HG02571 (cell line): ENCODE results near the gene NDUFAF4.
A peak's percentile ranks its signal among the peaks of the same experiment; 100 is the strongest.

Source experiments
- ATAC-seq: cut with Tn5 transposase; IDR thresholded peaks from one replicate; pipeline ENCODE4 v1.9.1; 2021; ENCODE audit warnings: mild to moderate bottlenecking, moderate library complexity; ENCODE audit not compliant: unreplicated experiment

The NDUFAF4 gene

GRCh38 chr6:96897396-96898240 lies at the start of gene NDUFAF4:
TSS of gene NDUFAF4 (minus strand) at chr6:96897891. CDS start at chr6:96897801, 90 bp downstream.
- peak; percentile 92 for ATAC-seq

DNA sequence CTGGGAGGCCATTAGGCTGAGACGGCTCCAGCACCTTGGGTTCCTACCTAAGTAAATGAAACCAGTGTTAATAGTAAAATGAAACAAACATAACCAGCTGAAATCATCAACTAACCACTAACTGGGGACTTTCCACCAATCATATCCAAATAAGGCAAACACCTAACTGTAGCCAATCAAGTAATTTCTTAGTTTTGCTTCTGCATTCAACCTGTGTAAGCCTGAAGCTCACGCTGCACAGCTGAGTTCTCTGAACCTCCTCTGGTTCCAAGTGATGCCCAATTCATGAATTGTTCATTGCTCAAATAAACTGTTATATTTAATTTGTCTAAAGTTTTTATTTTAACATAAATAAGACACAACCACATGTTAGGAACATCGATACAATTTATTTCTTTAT lies 49.4 kb upstream of the NDUFAF4 start:
- peak; percentile 79 for ATAC-seq

DNA sequence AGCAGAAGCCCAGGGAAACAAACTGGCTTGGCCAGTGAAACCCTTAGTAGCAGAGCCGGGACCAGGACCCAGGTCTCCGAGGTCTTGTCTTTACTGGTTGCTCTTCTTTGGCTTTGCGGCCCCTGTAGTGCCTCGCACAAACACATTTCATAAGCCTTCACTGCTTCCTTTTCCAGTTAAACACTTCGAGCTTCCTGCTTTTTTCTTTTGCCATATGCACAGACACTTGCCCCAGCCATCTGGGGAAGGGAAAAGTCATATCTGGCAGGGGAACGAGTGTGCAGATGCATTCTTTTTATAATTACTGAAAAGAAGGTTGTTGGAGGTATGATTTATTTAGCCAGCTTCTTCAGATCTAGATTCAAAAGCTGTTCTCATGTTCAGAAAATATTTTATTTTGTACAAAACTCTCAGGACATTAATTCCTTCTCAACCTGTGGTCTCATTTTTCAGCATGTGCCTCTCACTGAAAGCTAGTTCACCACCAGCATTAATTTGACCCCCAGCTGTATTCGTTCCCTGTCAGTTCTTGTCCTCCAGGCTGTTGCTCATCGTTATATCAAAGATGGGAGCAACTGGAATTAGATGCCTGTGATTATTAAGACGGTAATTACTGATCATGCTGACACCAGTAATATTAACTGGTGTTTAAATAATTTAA lies 46.0 kb upstream of the NDUFAF4 start:
- ATAC-seq = no peak

- no peak for ATAC-seq
Measured at GRCh38 chr6:96942676-96943075, 45.0 kb upstream of the NDUFAF4 start.

DNA sequence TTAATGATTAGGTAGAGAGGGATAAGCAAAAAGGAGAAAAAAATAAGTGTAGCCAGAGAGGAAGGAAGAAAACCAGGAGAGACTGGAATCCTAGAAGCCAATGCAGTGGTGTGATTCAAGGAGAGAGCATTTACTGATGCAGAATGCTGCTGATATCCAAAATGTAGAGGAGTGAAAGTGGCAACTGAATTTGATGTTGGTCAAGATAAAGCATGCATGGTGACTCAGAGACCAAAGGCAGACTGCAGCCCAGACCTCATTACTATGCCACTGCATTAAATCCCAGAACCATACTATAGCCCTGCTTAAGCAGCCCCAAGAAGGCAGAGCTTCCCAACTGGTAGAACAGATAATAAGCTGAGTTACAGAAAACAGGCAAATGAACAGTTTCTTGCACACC lies 42.6 kb upstream of the NDUFAF4 start:
- ATAC-seq = no peak

- ATAC-seq = no peak
Measured at GRCh38 chr6:96939007-96939805, 41.5 kb upstream of the NDUFAF4 start.

GRCh38 chr6:96934087-96934486 lies 36.4 kb upstream of the NDUFAF4 start:
- ATAC-seq = no peak

DNA sequence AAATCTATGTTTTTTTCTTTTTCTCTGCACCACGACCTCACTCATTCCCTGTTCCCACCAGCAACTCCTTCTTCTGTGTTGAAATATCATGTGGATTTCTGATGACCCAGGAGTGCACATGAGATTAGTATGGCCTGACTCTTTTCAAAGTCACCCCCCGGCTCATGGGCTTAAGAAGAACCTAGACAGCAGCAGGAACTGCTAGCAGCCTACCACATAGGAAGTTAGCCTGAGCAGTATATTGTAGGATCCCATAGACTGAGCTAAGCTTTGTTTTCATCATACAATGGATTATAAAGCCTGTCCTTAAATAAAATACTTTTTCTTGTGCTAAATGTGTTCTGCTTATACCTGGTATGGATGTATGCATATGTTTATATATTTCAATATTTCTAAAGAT lies 33.5 kb upstream of the NDUFAF4 start:
- ATAC-seq = no peak

- no peak for ATAC-seq
Measured at GRCh38 chr6:96929741-96930140, 32.0 kb upstream of the NDUFAF4 start.

GRCh38 chr6:96927660-96928059 lies 30.0 kb upstream of the NDUFAF4 start:
- no peak for ATAC-seq

GRCh38 chr6:96926425-96926824 lies 28.7 kb upstream of the NDUFAF4 start:
- no peak for ATAC-seq

- ATAC-seq = no peak
Measured at GRCh38 chr6:96925290-96925687, 27.6 kb upstream of the NDUFAF4 start.

GRCh38 chr6:96923871-96924493 lies 26.3 kb upstream of the NDUFAF4 start:
- peak; percentile 88 for ATAC-seq

- ATAC-seq = no peak
Measured at GRCh38 chr6:96923400-96923799, 25.7 kb upstream of the NDUFAF4 start.

GRCh38 chr6:96917098-96917497 lies 19.4 kb upstream of the NDUFAF4 start:
- ATAC-seq = no peak

- ATAC-seq = no peak
Measured at GRCh38 chr6:96913621-96914020, 15.9 kb upstream of the NDUFAF4 start.

DNA sequence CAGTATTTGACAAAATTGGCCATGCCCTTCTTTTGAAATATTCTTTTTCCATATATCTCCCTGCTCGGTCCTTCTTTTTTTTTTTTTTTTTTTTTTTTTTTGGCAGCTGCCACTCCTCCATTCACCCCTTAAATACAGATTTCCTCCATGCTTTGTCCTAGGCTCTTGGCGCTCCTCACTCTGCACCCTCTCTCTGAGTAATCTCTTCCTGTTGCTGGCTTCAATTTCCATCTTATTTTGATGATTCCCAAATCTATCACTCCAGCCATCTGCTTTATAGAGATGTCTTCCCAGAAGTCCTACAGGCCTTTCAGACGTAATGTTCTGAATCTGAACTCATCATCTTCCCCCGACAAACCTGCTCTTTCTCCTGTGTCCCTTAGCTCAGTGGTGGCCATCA lies 14.1 kb upstream of the NDUFAF4 start:
- ATAC-seq = no peak

- no peak for ATAC-seq
Measured at GRCh38 chr6:96911171-96911570, 13.5 kb upstream of the NDUFAF4 start.

DNA sequence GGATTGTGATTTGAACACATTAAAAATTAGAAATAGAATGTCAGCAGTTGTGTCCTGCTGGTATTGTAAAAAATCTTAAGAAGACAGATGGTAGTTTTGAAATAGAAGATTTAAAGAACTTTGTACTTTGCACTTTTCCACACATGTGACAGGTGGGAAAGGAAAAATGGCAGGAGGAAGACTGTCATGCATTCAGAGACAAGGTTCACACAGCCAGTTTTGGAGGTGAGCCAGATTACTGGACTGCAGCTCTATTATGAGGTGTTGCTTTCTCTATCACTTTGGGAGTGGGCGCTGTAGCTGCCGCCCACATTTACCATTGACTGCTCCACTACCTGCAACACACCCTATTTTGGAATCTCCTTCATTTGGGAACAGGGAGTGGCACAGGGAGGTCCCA lies 12.1 kb upstream of the NDUFAF4 start:
- no peak for ATAC-seq

DNA sequence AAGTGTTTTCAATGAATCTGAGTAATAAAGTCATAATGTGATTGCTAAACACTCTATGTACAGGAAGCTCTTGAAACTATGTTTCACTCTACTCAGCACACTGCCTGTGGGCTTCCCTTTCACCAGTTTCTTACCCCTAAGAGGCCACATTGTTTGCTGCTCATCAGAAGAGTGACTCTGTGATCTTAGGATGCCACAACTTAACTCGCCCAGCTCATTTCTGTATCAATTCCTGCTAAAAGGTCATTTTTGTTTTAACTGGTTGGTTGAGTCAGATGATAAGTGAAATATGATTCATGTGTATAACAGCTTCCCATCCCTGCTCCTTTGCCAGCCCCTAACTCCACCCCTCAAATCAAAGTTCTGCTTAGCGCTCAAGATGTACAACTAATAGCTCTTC lies 9.8 kb upstream of the NDUFAF4 start:
- ATAC-seq = peak; percentile 90

- ATAC-seq = no peak
Measured at GRCh38 chr6:96900873-96901272, 3.2 kb upstream of the NDUFAF4 start.
